ENCODE data around the gene CDKAL1.
"Not testable (repeated sequence)": the region's sequence is repeated elsewhere in the genome, so short reads cannot be mapped to it uniquely, and the experiment has no call there.

CDKAL1 gene

GRCh38 chr6:20919677-20920385 lies 385.6 kb downstream of the CDKAL1 start:
- Histone ChIP-seq H3K27ac (ENCODE audit: low read length) (no peak overlapping the region), H3K4me1 (ENCODE audit: control insufficient read depth, insufficient read depth, low read length) (no peaks in the 10 kb centered on the region), H3K4me3 (ENCODE audit: low read length in 2 of 2) (no peak overlapping the region), H3K27me3 (ENCODE audit: control insufficient read depth in 1 of 2, insufficient read depth in 2 of 2, low read length in 2 of 2) (no peaks in the 10 kb centered on the region), H3K9me3 (ENCODE audit: control insufficient read depth in 2 of 2, low read length in 2 of 2) (peaks cover 4 to 5% of the 10 kb centered on the region in 2 donors), H3K36me3 (ENCODE audit: control insufficient read depth in 2 of 2, insufficient read depth in 2 of 2, low read length in 2 of 2) (no peaks in the 10 kb centered on the region), H3K9ac (ENCODE audit: low read length in 2 of 2) (no peak overlapping the region)

GRCh38 chr6:20921578-20921977 lies 387.3 kb downstream of the CDKAL1 start:
- no peak overlapping the region for H3K9ac ChIP-seq (ENCODE audit: low read length in 2 of 2)

GRCh38 chr6:20922743-20923142 lies 388.5 kb downstream of the CDKAL1 start:
- Histone ChIP-seq H3K9me3 (ENCODE audit: control insufficient read depth in 2 of 2, low read length in 2 of 2) (no peaks in the 10 kb centered on the region), H3K36me3 (ENCODE audit: control insufficient read depth in 2 of 2, insufficient read depth in 2 of 2, low read length in 2 of 2) (no peaks in the 10 kb centered on the region)

More at GRCh38 chr6:20921578-20921977, 387.3 kb downstream of the CDKAL1 start:
- Histone ChIP-seq H3K4me3 (ENCODE audit: low read length in 2 of 2) (no peak overlapping the region), H3K27me3 (ENCODE audit: control insufficient read depth in 1 of 2, insufficient read depth in 2 of 2, low read length in 2 of 2) (no peaks in the 10 kb centered on the region), H3K27ac (ENCODE audit: low read length) (no peak overlapping the region), H3K36me3 (ENCODE audit: control insufficient read depth in 2 of 2, insufficient read depth in 2 of 2, low read length in 2 of 2) (no peaks in the 10 kb centered on the region), H3K9me3 (ENCODE audit: control insufficient read depth in 2 of 2, low read length in 2 of 2) (no peaks in the 10 kb centered on the region), H3K4me1 (ENCODE audit: control insufficient read depth, insufficient read depth, low read length) (no peaks in the 10 kb centered on the region)

GRCh38 chr6:20924094-20924493 lies 389.8 kb downstream of the CDKAL1 start:
- not testable (repeated sequence) for H3K27ac ChIP-seq (ENCODE audit: low read length); H3K9ac ChIP-seq (ENCODE audit: low read length in 2 of 2); H3K27me3 ChIP-seq (ENCODE audit: control insufficient read depth in 1 of 2, insufficient read depth in 2 of 2, low read length in 2 of 2); H3K4me3 ChIP-seq (ENCODE audit: low read length in 2 of 2); H3K36me3 ChIP-seq (ENCODE audit: control insufficient read depth in 2 of 2, insufficient read depth in 2 of 2, low read length in 2 of 2); H3K9me3 ChIP-seq (ENCODE audit: control insufficient read depth in 2 of 2, low read length in 2 of 2); H3K4me1 ChIP-seq (ENCODE audit: control insufficient read depth, insufficient read depth, low read length)

More at GRCh38 chr6:20922743-20923142, 388.5 kb downstream of the CDKAL1 start:
- Histone ChIP-seq H3K27me3 (ENCODE audit: control insufficient read depth in 1 of 2, insufficient read depth in 2 of 2, low read length in 2 of 2) (no peaks in the 10 kb centered on the region), H3K9ac (ENCODE audit: low read length in 2 of 2) (no peak overlapping the region), H3K4me1 (ENCODE audit: control insufficient read depth, insufficient read depth, low read length) (no peaks in the 10 kb centered on the region), H3K4me3 (ENCODE audit: low read length in 2 of 2) (no peak overlapping the region), H3K27ac (ENCODE audit: low read length) (no peak overlapping the region)

GRCh38 chr6:20924911-20925543 lies 390.8 kb downstream of the CDKAL1 start:
- Histone ChIP-seq H3K9ac (ENCODE audit: low read length in 2 of 2) (no peak overlapping the region), H3K4me3 (ENCODE audit: low read length in 2 of 2) (no peak overlapping the region), H3K27ac (ENCODE audit: low read length) (no peak overlapping the region), H3K9me3 (ENCODE audit: control insufficient read depth in 2 of 2, low read length in 2 of 2) (no peaks in the 10 kb centered on the region), H3K27me3 (ENCODE audit: control insufficient read depth in 1 of 2, insufficient read depth in 2 of 2, low read length in 2 of 2) (no peaks in the 10 kb centered on the region), H3K4me1 (ENCODE audit: control insufficient read depth, insufficient read depth, low read length) (no peaks in the 10 kb centered on the region), H3K36me3 (ENCODE audit: control insufficient read depth in 2 of 2, insufficient read depth in 2 of 2, low read length in 2 of 2) (no peaks in the 10 kb centered on the region)

- no peak overlapping the region for H3K27ac ChIP-seq (ENCODE audit: low read length)
Observed at GRCh38 chr6:20927130-20927860, 393.0 kb downstream of the CDKAL1 start.

GRCh38 chr6:20929283-20929682 lies 395.0 kb downstream of the CDKAL1 start:
- H3K27ac ChIP-seq (ENCODE audit: low read length) = no peak overlapping the region
- H3K36me3 ChIP-seq (ENCODE audit: control insufficient read depth in 2 of 2, insufficient read depth in 2 of 2, low read length in 2 of 2) = no peaks in the 10 kb centered on the region
- H3K27me3 ChIP-seq (ENCODE audit: control insufficient read depth in 1 of 2, insufficient read depth in 2 of 2, low read length in 2 of 2) = no peaks in the 10 kb centered on the region
- H3K9ac ChIP-seq (ENCODE audit: low read length in 2 of 2) = no peak overlapping the region
- no peaks in the 10 kb centered on the region for H3K9me3 ChIP-seq (ENCODE audit: control insufficient read depth in 2 of 2, low read length in 2 of 2)
- H3K4me1 ChIP-seq (ENCODE audit: control insufficient read depth, insufficient read depth, low read length) = no peaks in the 10 kb centered on the region
- no peak overlapping the region for H3K4me3 ChIP-seq (ENCODE audit: low read length in 2 of 2)

More at GRCh38 chr6:20927130-20927860, 393.0 kb downstream of the CDKAL1 start:
- no peaks in the 10 kb centered on the region for H3K36me3 ChIP-seq (ENCODE audit: control insufficient read depth in 2 of 2, insufficient read depth in 2 of 2, low read length in 2 of 2)
- no peak overlapping the region for H3K9ac ChIP-seq (ENCODE audit: low read length in 2 of 2)
- no peaks in the 10 kb centered on the region for H3K4me1 ChIP-seq (ENCODE audit: control insufficient read depth, insufficient read depth, low read length)
- no peaks in the 10 kb centered on the region for H3K27me3 ChIP-seq (ENCODE audit: control insufficient read depth in 1 of 2, insufficient read depth in 2 of 2, low read length in 2 of 2)
- no peaks in the 10 kb centered on the region for H3K9me3 ChIP-seq (ENCODE audit: control insufficient read depth in 2 of 2, low read length in 2 of 2)
- no peak overlapping the region for H3K4me3 ChIP-seq (ENCODE audit: low read length in 2 of 2)

GRCh38 chr6:20931093-20931492 lies 396.8 kb downstream of the CDKAL1 start:
- H3K4me1 ChIP-seq (ENCODE audit: control insufficient read depth, insufficient read depth, low read length) = no peaks in the 10 kb centered on the region

GRCh38 chr6:20931772-20932171 lies 397.5 kb downstream of the CDKAL1 start:
- Histone ChIP-seq H3K9ac (ENCODE audit: low read length in 2 of 2) (no peak overlapping the region), H3K36me3 (ENCODE audit: control insufficient read depth in 2 of 2, insufficient read depth in 2 of 2, low read length in 2 of 2) (no peaks in the 10 kb centered on the region), H3K27ac (ENCODE audit: low read length) (no peak overlapping the region), H3K4me3 (ENCODE audit: low read length in 2 of 2) (no peak overlapping the region), H3K27me3 (ENCODE audit: control insufficient read depth in 1 of 2, insufficient read depth in 2 of 2, low read length in 2 of 2) (no peaks in the 10 kb centered on the region), H3K4me1 (ENCODE audit: control insufficient read depth, insufficient read depth, low read length) (no peaks in the 10 kb centered on the region), H3K9me3 (ENCODE audit: control insufficient read depth in 2 of 2, low read length in 2 of 2) (no peaks in the 10 kb centered on the region)

More at GRCh38 chr6:20931093-20931492, 396.8 kb downstream of the CDKAL1 start:
- Histone ChIP-seq H3K9me3 (ENCODE audit: control insufficient read depth in 2 of 2, low read length in 2 of 2) (no peaks in the 10 kb centered on the region), H3K27me3 (ENCODE audit: control insufficient read depth in 1 of 2, insufficient read depth in 2 of 2, low read length in 2 of 2) (no peaks in the 10 kb centered on the region), H3K4me3 (ENCODE audit: low read length in 2 of 2) (no peak overlapping the region), H3K9ac (ENCODE audit: low read length in 2 of 2) (no peak overlapping the region), H3K36me3 (ENCODE audit: control insufficient read depth in 2 of 2, insufficient read depth in 2 of 2, low read length in 2 of 2) (no peaks in the 10 kb centered on the region), H3K27ac (ENCODE audit: low read length) (no peak overlapping the region)

- no peaks in the 10 kb centered on the region for H3K4me1 ChIP-seq (ENCODE audit: control insufficient read depth, insufficient read depth, low read length)
- no peak overlapping the region for H3K4me3 ChIP-seq (ENCODE audit: low read length in 2 of 2)
- no peaks in the 10 kb centered on the region for H3K27me3 ChIP-seq (ENCODE audit: control insufficient read depth in 1 of 2, insufficient read depth in 2 of 2, low read length in 2 of 2)
- no peak overlapping the region for H3K9ac ChIP-seq (ENCODE audit: low read length in 2 of 2)
- no peaks in the 10 kb centered on the region for H3K36me3 ChIP-seq (ENCODE audit: control insufficient read depth in 2 of 2, insufficient read depth in 2 of 2, low read length in 2 of 2)
- no peaks in the 10 kb centered on the region for H3K9me3 ChIP-seq (ENCODE audit: control insufficient read depth in 2 of 2, low read length in 2 of 2)
- H3K27ac ChIP-seq (ENCODE audit: low read length) = no peak overlapping the region
Observed at GRCh38 chr6:20932284-20932683, 398.0 kb downstream of the CDKAL1 start.
